PC-9 (cell line): ENCODE data around the gene NUDT2. TPM values are rescaled to one million over a fixed set of nuclear protein-coding genes. Genes with fewer than 3 reads are reported as not detected.
"Not testable (repeated sequence)": the region's sequence is repeated elsewhere in the genome, so short reads cannot be mapped to it uniquely, and the experiment has no call there.

Source experiments
- BruUV-seq: library from RNA; stranded (reverse); fragments of 400-500 nt; replicated peaks from 2 replicates; lab custom pipeline; 2021; lab: Mats Ljungman, UMichigan
- CTCF ChIA-PET: fragments of 300-600 bp; sonication (Branson Sonifier 250); formaldehyde crosslinking; loops from one replicate; lab custom pipeline; 2022; ENCODE audit warnings: antibody characterized with exemption; lab: Charles Lee
- POLR2A ChIA-PET: fragments of 300-600 bp; sonication (Branson Sonifier 250); formaldehyde crosslinking; loops from one replicate; lab custom pipeline; 2022; ENCODE audit warnings: antibody characterized with exemption; ENCODE audit not compliant: unreplicated experiment; lab: Charles Lee
- DNase-seq, 2 experiments: peaks; one replicate each; pipeline versions ENCODE4 v3.0.0 to v3.0.0-alpha.2; 2015 to 2022; ENCODE audit warnings: mixed read lengths in 1 of 2
- H2AFZ ChIP-seq: fragments of 200-600 bp; sonication (generic); 2 replicates; pipeline ENCODE4 v1.8.1; 2017; ENCODE audit warnings: antibody characterized with exemption
- H3F3A ChIP-seq: fragments of 200-600 bp; sonication (generic); 2 replicates; pipeline ENCODE4 v1.8.1; 2017; ENCODE audit warnings: antibody characterized with exemption, mild to moderate bottlenecking, low read depth; ENCODE audit not compliant: insufficient read depth
- H3K27ac ChIP-seq: fragments of 200-600 bp; sonication (generic); 2 replicates; pipeline ENCODE4 v1.6.1; 2016; ENCODE audit warnings: mixed run types
- H3K27me3 ChIP-seq: fragments of 200-600 bp; sonication (generic); 2 replicates; pipeline ENCODE4 v1.6.1; 2016; ENCODE audit warnings: low read depth, mixed run types; ENCODE audit not compliant: insufficient read depth
- H3K36me3 ChIP-seq: fragments of 200-600 bp; sonication (generic); 2 replicates; pipeline ENCODE4 v1.6.1; 2016; ENCODE audit warnings: low read depth, mixed run types
- H3K4me1 ChIP-seq: fragments of 200-600 bp; sonication (generic); replicated peaks from 2 replicates; pipeline ENCODE4 v1.6.1; 2016; ENCODE audit warnings: mixed run types; ENCODE audit not compliant: insufficient read depth
- H3K4me2 ChIP-seq: fragments of 200-600 bp; sonication (generic); 2 replicates; pipeline ENCODE4 v1.6.1; 2017; ENCODE audit warnings: mixed run types
- H3K4me3 ChIP-seq: fragments of 200-600 bp; sonication (generic); 2 replicates; pipeline ENCODE4 v1.6.1; 2016; ENCODE audit warnings: mixed run types
- H3K79me2 ChIP-seq: fragments of 200-600 bp; sonication (generic); 2 replicates; pipeline ENCODE4 v1.6.1; 2017; ENCODE audit warnings: low read depth, mixed run types
- H3K9me2 ChIP-seq: fragments of 200-600 bp; sonication (generic); 2 replicates; pipeline ENCODE4 v1.8.1; 2017; ENCODE audit warnings: mild to moderate bottlenecking; ENCODE audit not compliant: insufficient read depth
- H3K9me3 ChIP-seq: fragments of 200-600 bp; sonication (generic); 2 replicates; pipeline ENCODE4 v1.8.1; 2016; ENCODE audit warnings: low read depth; ENCODE audit not compliant: insufficient read depth
- H4K20me1 ChIP-seq: fragments of 200-600 bp; sonication (generic); 2 replicates; pipeline ENCODE4 v1.8.1; 2017; ENCODE audit not compliant: insufficient read depth
- CTCF ChIP-seq: fragments of 200-600 bp; sonication (generic); conservative IDR thresholded peaks from 2 replicates; pipeline ENCODE4 v1.6.1; 2017; ENCODE audit warnings: mixed run types, antibody characterized with exemption, mild to moderate bottlenecking, moderate library complexity
- EZH2 ChIP-seq: fragments of 200-600 bp; sonication (generic); IDR thresholded peaks from 2 replicates; pipeline ENCODE4 v1.8.0; 2017; ENCODE audit warnings: antibody characterized with exemption, low read depth
- intact Hi-C: fragments of 100-400 bp; cut with micrococcal nuclease; formaldehyde crosslinking; loops from one replicate; pipeline ENCODE4 v1.10.0; 2022; ENCODE audit not compliant: unreplicated experiment
- total RNA-seq: library from RNA; stranded (reverse); gene quantifications from 2 replicates; pipeline ENCODE4 v1.2.3, GENCODE V29; 2021

Gene NUDT2
- total RNA-seq, 1 experiment from 2014 or later, result 31.3 TPM

- TF ChIP-seq CTCF (no peak), EZH2 (no peak)
- Histone ChIP-seq H3K27ac (no peak overlapping the region), H3F3A (no peaks in the 10 kb centered on the region), H3K9me2 (no peaks in the 10 kb centered on the region), H3K79me2 (no peaks in the 10 kb centered on the region), H3K4me1 (no peaks in the 10 kb centered on the region), H3K36me3 (no peaks in the 10 kb centered on the region), H3K4me3 (no peak overlapping the region), H3K27me3 (no peaks in the 10 kb centered on the region), H3K9me3 (no peaks in the 10 kb centered on the region), H4K20me1 (no peaks in the 10 kb centered on the region), H3K4me2 (no peak overlapping the region), H2AFZ (no peak overlapping the region)
- no peak for DNase-seq
- ChIA-PET POLR2A (no interaction called here), CTCF (no interaction called here)
- no TSS peak for BruUV-seq
- intact Hi-C loops, result no loop called here
Observed at GRCh38 chr9:34349324-34349723, 20.0 kb downstream of the NUDT2 start.

- not testable (repeated sequence) for BruUV-seq
- CTCF ChIA-PET, result interaction anchor here (0.7 kb wide), 1 partner anchor 140 kb away, joined by 5 read pairs; no protein-coding TSS in a partner anchor
Observed at GRCh38 chr9:34352122-34352652, 22.8 kb downstream of the NUDT2 start.

GRCh38 chr9:34352957-34353356 lies 23.6 kb downstream of the NUDT2 start:
- H3K79me2 ChIP-seq, CTCF ChIA-PET, H3K27ac ChIP-seq, H3K4me1 ChIP-seq, H3K9me2 ChIP-seq, H3K27me3 ChIP-seq, H3K4me2 ChIP-seq, BruUV-seq, H4K20me1 ChIP-seq, intact Hi-C loops, POLR2A ChIA-PET, DNase-seq, H3K9me3 ChIP-seq, H3K36me3 ChIP-seq, H3K4me3 ChIP-seq, H3F3A ChIP-seq, H2AFZ ChIP-seq: not testable (repeated sequence)

More at GRCh38 chr9:34352122-34352652, 22.8 kb downstream of the NUDT2 start:
- H3K4me2 ChIP-seq, H3K9me3 ChIP-seq, H2AFZ ChIP-seq, H3K4me3 ChIP-seq, DNase-seq, H3K4me1 ChIP-seq, H3K9me2 ChIP-seq, H4K20me1 ChIP-seq, H3K27me3 ChIP-seq, POLR2A ChIA-PET, intact Hi-C loops, H3K27ac ChIP-seq, H3K36me3 ChIP-seq, H3K79me2 ChIP-seq, H3F3A ChIP-seq: not testable (repeated sequence)

GRCh38 chr9:34362614-34363214 lies 33.3 kb downstream of the NUDT2 start:
- Histone ChIP-seq H3K79me2 (no peaks in the 10 kb centered on the region), H3K27me3 (no peaks in the 10 kb centered on the region), H3K36me3 (no peaks in the 10 kb centered on the region), H4K20me1 (no peaks in the 10 kb centered on the region), H3K27ac (no peak overlapping the region), H3K9me3 (no peaks in the 10 kb centered on the region), H3K4me1 (no peaks in the 10 kb centered on the region), H3K4me3 (no peak overlapping the region), H2AFZ (no peak overlapping the region), H3K9me2 (no peaks in the 10 kb centered on the region), H3F3A (no peaks in the 10 kb centered on the region), H3K4me2 (no peak overlapping the region)
- CTCF ChIA-PET, result no interaction called here
- POLR2A ChIA-PET, result no interaction called here
- DNase-seq, result no peak
- TF ChIP-seq EZH2 (no peak), CTCF (no peak)
- intact Hi-C loops, result no loop called here
- no TSS peak for BruUV-seq
